HepG2 (cell line): Measurements from ENCODE around the gene TOR4A. TPM values are rescaled to one million over a fixed set of nuclear protein-coding genes. Genes with fewer than 3 reads are reported as not detected.

Experiments
- ATF5 ChIP-seq: sonication (generic); formaldehyde crosslinking; IDR thresholded peaks from 2 replicates; pipeline ENCODE4 v1.4.0; 2020; ENCODE audit warnings: mild to moderate bottlenecking, low read depth, missing genetic modification reagents
- ETV5 ChIP-seq: IDR thresholded peaks from 2 replicates; pipeline ENCODE4 v1.6.1; 2018; ENCODE audit warnings: missing biosample characterization, missing genetic modification reagents, inconsistent platforms, borderline replicate concordance
- MTA1 ChIP-seq: sonication (generic); formaldehyde crosslinking; IDR thresholded peaks from 2 replicates; pipeline ENCODE4 v1.4.0; 2020; ENCODE audit warnings: missing genetic modification reagents, mild to moderate bottlenecking, borderline replicate concordance
- NFE2L1 ChIP-seq: sonication (generic); formaldehyde crosslinking; IDR thresholded peaks from 2 replicates; pipeline ENCODE4 v1.4.0; 2020; ENCODE audit warnings: missing genetic modification reagents, mild to moderate bottlenecking, borderline replicate concordance
- NFIB ChIP-seq: sonication (generic); formaldehyde crosslinking; IDR thresholded peaks from 2 replicates; pipeline ENCODE4 v1.9.0; 2021; ENCODE audit warnings: missing genetic modification reagents, mild to moderate bottlenecking, borderline replicate concordance
- SP140L ChIP-seq: sonication (generic); formaldehyde crosslinking; IDR thresholded peaks from 2 replicates; pipeline ENCODE4 v1.4.0; 2020; ENCODE audit warnings: missing genetic modification reagents, borderline replicate concordance
- STAT6 ChIP-seq: sonication (generic); formaldehyde crosslinking; IDR thresholded peaks from 2 replicates; pipeline ENCODE4 v1.4.0; 2020; ENCODE audit warnings: missing genetic modification reagents, mild to moderate bottlenecking, borderline replicate concordance
- TERF1 ChIP-seq: sonication (generic); formaldehyde crosslinking; IDR thresholded peaks from 2 replicates; pipeline ENCODE4 v1.8.0; 2022; ENCODE audit warnings: mild to moderate bottlenecking, missing genetic modification reagents, moderate library complexity
- TRAFD1 ChIP-seq: sonication (generic); formaldehyde crosslinking; IDR thresholded peaks from 2 replicates; pipeline ENCODE4 v1.5.1; 2020; ENCODE audit warnings: missing genetic modification reagents, mild to moderate bottlenecking, borderline replicate concordance
- ZBTB33 ChIP-seq: sonication (generic); formaldehyde crosslinking; IDR thresholded peaks from 2 replicates; pipeline ENCODE4 v1.4.0; 2020; ENCODE audit warnings: missing genetic modification reagents
- ZBTB49 ChIP-seq: sonication (generic); formaldehyde crosslinking; IDR thresholded peaks from 2 replicates; pipeline ENCODE4 v1.4.0; 2020; ENCODE audit warnings: missing genetic modification reagents, borderline replicate concordance
- ZNF124 ChIP-seq: sonication (generic); formaldehyde crosslinking; IDR thresholded peaks from 2 replicates; pipeline ENCODE4 v1.4.0; 2020; ENCODE audit warnings: missing genetic modification reagents
- ZNF207 ChIP-seq: fragments of 450-650 bp; IDR thresholded peaks from 2 replicates; pipeline ENCODE4 v1.6.1; 2016; ENCODE audit warnings: antibody characterized with exemption, borderline replicate concordance
- ZNF800 ChIP-seq: sonication (generic); formaldehyde crosslinking; IDR thresholded peaks from 2 replicates; pipeline ENCODE4 v1.4.0; 2020; ENCODE audit warnings: missing genetic modification reagents
- polyA plus RNA-seq, 8 experiments: library from polyadenylated mRNA; depleted of rRNA in 3 of 8; stranded (reverse) in 7 of 8; unstranded in 1 of 8; fragments of >200 nt; fragmentation: Illumina TruSeq in 4 of 8; extraction: Trizol in 4 of 8; gene quantifications; 2 replicates each; pipeline versions ENCODE4 v1.2.1 to v1.2.3, GENCODE V29; 2011 to 2016; ENCODE audit warnings: low read depth in 4 of 8, missing spikeins in 1 of 8, mixed read lengths in 1 of 8; ENCODE audit not compliant: insufficient read depth in 1 of 8
- total RNA-seq, 5 experiments: library from RNA; depleted of rRNA; stranded (reverse); fragments of >200 nt; fragmentation: Illumina TruSeq; extraction: Trizol; gene quantifications; 2 replicates each; pipeline ENCODE4 v1.2.3, GENCODE V29; 2016; ENCODE audit warnings: low read depth in 1 of 5

Gene TOR4A
- total and polyA plus RNA-seq, 2 of the 13 experiments (the other 11 are each of a cell fraction or from before 2014, with no cell fraction given) = 11.1 to 14.2 TPM

GRCh38 chr9:137229903-137230704 lies 47.4 kb upstream of the TOR4A start (continued):
- TF ChIP-seq ZBTB49 (no peak), MTA1 (peak; percentile 78; the same call in 1 of the 2 replicates), ZNF800 (CRISPR knock-in tag) (no peak), ETV5 (CRISPR knock-in tag) (peak; percentile 50; the same call in 1 of the 2 replicates), ATF5 (CRISPR knock-in tag) (no peak), ZNF207 (no peak), TRAFD1 (no peak), SP140L (CRISPR knock-in tag) (no peak), NFIB (CRISPR knock-in tag) (no peak), NFE2L1 (CRISPR knock-in tag) (no peak), TERF1 (CRISPR knock-in tag) (no peak), ZNF124 (no peak), STAT6 (CRISPR knock-in tag) (peak; percentile 91; the same call in 1 of the 2 replicates), ZBTB33 (CRISPR knock-in tag) (no peak; the same call in 1 of the 2 replicates)
